ENCODE measurements around the gene PRDM16.

DNA sequence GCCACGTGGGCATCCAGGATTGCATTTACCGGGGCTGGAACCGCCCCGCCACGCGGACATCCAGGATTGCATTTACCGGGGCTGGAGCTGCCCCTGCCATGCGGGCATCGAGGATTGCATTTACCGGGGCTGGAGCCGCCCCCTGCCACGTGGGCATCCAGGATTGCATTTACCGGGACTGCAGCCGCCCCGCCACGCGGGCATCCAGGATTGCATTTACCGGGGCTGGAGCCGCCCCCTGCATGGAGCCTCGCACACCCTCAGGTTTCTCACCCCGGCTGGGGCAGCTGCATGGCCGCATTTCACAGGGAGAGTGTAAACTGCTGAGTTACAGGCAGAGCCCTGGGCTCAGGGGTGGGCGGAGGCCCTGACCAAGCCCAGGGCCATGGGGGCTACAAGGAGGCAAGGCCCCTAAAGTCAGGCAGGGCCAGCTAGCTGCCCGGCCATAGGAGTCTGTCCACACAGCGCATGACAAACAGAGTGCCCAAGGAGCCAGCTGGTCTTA, 218.7 kb downstream of the PRDM16 start:
- no peak for TF ChIP-seq ZNF274 (IDR thresholded peaks at IDR 0.05; ENCODE audit: low read depth, low read length)
- TF ChIP-seq SUZ12 (IDR thresholded peaks at IDR 0.05; ENCODE audit: extremely low read depth, insufficient read depth, insufficient read length) = no peak
- TF ChIP-seq YY1 (IDR thresholded peaks at IDR 0.05; ENCODE audit: insufficient read depth, insufficient read length) = no peak
